GM12873 (cell line): ENCODE data around the gene XPOT.

ENCODE experiments used
- TF ChIP-seq, protein P1 (sequence below): IDR thresholded peaks from 2 replicates; pipeline ENCODE4 v1.5.1; 2012; ENCODE audit warnings: low read depth, mild to moderate bottlenecking, moderate library complexity, low read length, control low read depth; ENCODE audit not compliant: insufficient read depth; ENCODE audit errors: missing control alignments

Gene XPOT

DNA sequence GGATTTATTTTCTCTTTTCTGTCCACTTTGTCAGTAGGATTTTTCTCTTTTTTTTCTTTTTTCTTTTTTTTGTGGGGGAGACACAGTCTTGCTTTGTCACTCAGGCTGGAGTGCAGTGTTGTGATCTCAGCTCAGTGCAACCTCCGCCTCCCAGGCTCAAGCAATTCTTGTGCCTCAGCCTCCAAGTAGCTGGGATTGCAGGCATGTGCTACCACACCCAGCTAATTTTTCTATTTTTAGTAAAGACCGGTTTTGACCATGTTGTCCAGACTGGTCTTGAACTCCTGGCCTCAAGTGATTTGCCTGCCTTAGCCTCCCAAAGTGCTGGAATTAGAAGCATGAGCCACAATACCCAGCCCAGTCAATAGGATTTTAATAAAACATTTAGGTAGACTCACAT, 26.7 kb downstream of the XPOT start:
- TF ChIP-seq, protein P1, sequence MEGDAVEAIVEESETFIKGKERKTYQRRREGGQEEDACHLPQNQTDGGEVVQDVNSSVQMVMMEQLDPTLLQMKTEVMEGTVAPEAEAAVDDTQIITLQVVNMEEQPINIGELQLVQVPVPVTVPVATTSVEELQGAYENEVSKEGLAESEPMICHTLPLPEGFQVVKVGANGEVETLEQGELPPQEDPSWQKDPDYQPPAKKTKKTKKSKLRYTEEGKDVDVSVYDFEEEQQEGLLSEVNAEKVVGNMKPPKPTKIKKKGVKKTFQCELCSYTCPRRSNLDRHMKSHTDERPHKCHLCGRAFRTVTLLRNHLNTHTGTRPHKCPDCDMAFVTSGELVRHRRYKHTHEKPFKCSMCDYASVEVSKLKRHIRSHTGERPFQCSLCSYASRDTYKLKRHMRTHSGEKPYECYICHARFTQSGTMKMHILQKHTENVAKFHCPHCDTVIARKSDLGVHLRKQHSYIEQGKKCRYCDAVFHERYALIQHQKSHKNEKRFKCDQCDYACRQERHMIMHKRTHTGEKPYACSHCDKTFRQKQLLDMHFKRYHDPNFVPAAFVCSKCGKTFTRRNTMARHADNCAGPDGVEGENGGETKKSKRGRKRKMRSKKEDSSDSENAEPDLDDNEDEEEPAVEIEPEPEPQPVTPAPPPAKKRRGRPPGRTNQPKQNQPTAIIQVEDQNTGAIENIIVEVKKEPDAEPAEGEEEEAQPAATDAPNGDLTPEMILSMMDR, result no peak

DNA sequence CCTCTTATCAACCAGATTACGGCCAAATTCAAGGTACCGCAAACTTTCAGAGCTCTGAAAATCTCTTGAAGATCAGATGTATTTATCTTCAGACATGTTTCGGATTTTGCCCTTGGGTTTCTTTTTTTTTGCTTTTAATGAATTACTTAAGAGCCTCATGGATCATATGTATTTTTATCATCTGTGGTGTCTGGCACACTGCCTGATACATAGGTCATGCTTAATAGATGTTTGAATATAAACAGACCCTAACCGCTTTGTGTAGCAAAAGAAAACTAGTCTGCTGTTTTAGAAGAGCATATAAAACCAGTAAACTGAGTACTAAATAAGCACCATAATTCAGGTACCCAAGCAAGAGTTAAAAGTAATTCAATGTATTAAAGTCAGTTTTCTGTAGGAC, 27.6 kb downstream of the XPOT start:
- TF ChIP-seq, protein P1, result no peak

DNA sequence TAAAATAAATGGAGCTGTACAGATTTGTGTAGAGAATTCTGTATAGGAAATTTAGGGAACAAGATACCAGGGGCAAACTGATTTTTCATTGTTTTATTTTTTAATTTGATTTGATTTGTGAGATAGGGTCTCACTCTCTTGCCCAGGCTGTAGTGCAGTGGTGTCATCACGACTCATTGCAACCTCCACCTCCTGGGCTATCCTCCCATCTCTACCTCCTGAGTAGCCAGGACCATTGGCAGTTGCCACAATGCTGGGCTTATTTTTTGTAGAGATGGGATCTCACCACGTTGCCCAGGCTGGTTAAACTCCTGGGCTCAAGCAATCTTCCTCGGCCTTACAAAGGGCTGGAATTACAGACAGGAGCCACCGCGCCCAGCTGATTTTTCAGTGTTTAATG, 29.7 kb downstream of the XPOT start:
- TF ChIP-seq, protein P1, result no peak

DNA sequence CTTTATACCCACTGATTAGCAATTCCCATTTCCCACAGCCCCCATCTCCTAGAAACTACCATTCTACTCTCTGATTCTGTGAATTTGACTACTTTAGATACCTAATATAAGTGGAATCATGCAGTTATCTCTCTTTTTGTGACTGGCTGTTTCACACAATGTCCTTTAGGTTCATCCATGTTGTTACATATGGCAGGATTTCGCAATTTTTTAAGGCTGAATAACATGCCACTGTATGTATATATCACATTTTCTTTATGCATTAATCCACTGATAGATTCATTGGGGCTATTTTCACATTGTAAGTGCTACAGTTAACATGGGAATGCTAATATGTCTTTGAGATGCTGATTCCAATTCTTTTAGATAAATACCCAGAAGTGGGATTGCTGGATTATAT, 35.9 kb downstream of the XPOT start:
- TF ChIP-seq, protein P1, result no peak

DNA sequence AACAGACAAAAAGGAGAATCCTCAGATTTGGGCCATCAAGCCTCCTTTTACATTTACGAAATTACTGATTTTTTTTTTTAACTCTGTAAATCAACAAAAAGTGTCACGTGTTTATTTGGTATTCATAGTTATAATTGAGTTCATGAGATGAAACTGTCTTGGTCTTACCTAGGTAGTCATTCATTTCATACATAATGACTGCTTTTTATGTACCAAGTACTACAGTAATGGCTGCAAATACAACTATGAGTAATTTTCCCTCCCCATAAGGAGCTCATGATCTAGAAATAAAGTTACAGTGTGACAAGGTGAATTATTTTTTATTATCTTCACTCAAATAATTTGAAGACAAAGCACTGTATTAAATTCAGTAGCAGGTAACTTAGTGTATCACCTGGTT, 41.3 kb downstream of the XPOT start:
- TF ChIP-seq, protein P1, result no peak

DNA sequence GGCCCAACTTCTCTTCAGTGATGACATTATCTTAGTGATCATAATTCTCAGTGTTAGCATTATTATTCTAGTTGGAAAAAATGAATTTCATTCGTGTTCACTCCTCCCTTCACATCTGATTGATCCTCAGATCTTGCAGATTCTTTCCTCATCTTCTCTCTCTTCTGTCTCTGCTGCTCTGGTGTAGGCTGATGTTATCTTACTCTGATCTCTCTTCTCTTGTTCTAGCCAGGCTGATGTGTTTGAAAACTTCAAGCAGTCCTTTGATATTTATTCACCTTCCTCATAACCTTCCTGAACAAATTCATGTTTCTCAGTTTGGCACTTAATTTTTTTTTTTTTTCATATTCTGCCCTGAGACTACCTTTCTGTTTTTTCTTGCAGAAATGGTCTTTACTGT, 42.1 kb downstream of the XPOT start:
- TF ChIP-seq, protein P1, result no peak

DNA sequence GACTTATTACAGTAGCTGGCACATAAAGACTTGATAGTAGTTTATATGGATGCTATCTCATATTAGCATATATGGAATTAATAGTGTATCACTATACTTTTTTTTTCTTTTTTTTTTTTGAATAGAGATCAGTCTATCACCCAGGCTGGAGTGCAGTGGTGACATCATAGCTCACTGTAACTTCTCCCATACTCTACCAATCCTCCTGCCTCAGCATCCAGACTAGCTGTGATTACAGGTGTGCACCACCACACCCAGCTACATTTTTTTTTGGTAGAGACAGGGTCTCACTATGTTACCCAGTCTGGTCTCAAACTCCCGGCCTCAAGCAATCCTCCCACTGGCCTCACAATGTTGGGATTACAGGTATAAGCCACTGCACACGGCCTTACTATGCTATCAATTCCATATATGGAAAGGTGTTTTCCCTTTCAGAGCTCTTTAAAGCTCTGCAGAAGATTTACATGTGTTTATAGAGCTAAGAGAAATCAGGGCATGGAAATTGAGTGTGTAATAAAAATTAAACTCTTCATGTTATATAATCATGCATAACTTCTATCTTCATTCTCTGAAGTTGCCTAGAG, 46.0 kb downstream of the XPOT start:
- TF ChIP-seq, protein P1, result no peak
